ENCODE results near the gene VGF.
A peak's percentile ranks its signal among the peaks of the same experiment; 100 is the strongest.

DNA sequence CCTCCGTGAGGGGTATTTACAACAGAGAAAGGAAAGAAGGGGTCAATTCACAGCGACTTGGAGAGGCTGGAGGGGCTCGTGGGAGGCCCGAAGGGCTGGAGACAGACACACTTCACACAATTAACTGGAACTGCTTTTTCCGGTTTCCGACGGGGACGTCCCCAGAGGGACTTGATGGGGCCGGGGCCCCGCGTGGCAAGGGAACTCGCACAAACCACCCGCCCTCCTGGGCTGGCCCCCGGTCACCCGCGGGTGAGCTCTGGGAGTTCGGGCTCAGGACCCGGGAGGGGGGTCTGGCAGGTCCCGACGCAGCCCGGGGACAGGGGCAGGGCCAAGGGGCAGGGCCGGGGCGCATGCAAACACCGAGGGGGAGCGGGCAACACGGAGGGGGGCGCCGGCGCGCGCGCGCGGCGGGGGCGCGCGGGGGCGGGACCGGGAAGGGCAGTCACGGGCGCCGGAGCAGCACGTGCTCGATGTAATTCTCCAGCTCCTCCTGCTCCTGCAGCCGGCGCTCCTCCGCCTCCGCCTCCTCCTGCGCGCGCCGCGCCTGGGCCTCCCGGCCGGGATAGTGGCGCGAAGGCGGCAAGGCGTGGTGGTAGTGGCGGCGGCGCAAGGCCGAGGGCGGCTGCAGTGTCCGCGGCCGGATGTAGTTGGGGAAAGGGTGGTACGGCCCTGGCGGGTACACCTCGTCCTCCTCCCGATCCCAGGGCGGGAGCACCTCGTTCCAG is 2.7 kb downstream of the VGF start:
- TF ChIP-seq POLR2AphosphoS5 (IDR thresholded peaks at IDR 0.05; ENCODE audit: low read depth, low read length), result peak; percentile 40; the same call in 1 of the 2 replicates
- TF ChIP-seq CTCF (IDR thresholded peaks at IDR 0.05), result no peak
- no peak for TF ChIP-seq TCF7L2 (IDR thresholded peaks at IDR 0.05; ENCODE audit: low read depth, low read length)
- TF ChIP-seq, protein P1, sequence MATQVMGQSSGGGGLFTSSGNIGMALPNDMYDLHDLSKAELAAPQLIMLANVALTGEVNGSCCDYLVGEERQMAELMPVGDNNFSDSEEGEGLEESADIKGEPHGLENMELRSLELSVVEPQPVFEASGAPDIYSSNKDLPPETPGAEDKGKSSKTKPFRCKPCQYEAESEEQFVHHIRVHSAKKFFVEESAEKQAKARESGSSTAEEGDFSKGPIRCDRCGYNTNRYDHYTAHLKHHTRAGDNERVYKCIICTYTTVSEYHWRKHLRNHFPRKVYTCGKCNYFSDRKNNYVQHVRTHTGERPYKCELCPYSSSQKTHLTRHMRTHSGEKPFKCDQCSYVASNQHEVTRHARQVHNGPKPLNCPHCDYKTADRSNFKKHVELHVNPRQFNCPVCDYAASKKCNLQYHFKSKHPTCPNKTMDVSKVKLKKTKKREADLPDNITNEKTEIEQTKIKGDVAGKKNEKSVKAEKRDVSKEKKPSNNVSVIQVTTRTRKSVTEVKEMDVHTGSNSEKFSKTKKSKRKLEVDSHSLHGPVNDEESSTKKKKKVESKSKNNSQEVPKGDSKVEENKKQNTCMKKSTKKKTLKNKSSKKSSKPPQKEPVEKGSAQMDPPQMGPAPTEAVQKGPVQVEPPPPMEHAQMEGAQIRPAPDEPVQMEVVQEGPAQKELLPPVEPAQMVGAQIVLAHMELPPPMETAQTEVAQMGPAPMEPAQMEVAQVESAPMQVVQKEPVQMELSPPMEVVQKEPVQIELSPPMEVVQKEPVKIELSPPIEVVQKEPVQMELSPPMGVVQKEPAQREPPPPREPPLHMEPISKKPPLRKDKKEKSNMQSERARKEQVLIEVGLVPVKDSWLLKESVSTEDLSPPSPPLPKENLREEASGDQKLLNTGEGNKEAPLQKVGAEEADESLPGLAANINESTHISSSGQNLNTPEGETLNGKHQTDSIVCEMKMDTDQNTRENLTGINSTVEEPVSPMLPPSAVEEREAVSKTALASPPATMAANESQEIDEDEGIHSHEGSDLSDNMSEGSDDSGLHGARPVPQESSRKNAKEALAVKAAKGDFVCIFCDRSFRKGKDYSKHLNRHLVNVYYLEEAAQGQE (IDR thresholded peaks at IDR 0.05; ENCODE audit: insufficient read depth in 1 of 2, low read depth in 2 of 2, low read length in 1 of 2), result no peak
- no peak for TF ChIP-seq SIN3A (IDR thresholded peaks at IDR 0.05; ENCODE audit: borderline replicate concordance, insufficient read depth, low read depth, low read length)

All from Panc1 (cell line).